Measurements from ENCODE around the gene SLC27A2.

The SLC27A2 gene

DNA sequence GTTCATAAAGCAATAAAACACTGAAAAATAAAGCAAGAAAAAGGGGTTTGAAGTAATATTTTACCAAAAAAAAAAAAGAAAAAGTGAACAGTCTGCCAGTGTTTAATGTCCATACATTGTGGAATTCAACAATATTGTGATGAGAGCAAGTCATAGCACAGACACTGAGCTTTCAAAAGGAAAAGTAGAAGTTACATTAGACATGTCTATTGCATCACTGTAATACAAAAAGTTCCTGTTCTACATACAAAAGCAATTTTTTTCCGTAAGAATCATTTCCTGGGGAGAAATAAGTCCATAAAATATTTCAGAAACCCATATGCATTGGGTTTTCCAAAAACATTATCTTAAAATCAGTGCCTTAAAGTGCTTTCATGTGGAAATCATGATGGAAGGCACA lies 95.4 kb downstream of the SLC27A2 start:
- no peak for DNase-seq

DNA sequence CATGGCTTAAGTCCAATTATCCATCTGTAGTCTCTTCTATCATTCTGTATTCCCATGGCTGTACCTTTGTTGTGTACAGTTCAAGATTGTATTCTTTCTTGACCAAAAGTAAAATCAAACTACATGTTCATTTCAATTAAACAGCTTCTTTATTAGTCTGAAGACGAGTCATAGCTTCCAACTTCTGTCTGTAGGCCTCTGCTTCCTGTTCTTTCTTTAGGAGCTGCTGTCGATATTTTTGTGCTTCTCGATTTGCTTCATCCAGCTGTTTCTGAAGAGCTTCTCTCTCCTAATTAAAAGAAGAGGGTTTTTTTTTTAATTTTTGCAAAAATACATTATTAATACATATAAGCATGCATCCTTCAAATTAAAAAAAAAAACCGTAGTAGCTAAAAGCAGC lies 96.5 kb downstream of the SLC27A2 start:
- no peak for DNase-seq

DNA sequence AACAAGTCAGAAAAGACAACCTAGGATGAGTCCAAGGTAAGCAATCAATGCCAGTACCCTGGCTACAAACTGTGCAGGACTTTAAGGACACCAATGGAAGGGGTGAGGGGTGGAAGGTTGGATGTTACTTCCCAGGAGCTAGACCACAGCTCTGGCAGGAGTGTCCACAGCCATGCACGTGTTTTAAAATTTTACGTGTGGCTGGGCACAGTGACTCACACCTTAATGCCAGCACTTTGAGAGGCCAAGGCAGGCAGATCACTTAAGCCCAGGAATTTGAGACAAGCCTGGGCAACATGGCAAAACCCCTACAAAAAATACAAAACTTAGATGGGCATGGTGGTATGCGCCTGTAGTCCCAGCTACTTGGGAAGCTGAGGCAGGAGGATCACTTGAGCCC lies 98.3 kb downstream of the SLC27A2 start:
- no peak for DNase-seq

DNA sequence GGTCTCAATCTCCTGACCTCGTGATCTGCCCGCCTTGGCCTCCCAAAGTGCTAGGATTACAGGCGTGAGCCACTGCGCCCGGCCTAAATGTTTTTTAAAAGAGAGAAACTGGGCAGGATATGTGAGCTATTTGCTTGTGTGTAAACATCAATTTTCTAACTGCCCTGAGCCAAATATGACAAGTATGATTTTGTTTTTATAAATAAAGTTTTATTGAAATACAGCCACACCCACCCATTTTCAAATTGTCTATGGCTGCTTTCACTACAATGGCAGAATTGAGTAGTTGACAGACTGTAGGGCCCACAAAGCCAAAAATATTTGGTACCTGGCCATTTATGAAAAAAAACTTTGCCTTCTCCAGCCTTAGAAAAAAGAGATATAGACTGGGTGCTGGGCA lies 99.4 kb downstream of the SLC27A2 start:
- no peak for DNase-seq
